Measurements from ENCODE around the gene LGALS4.

The LGALS4 gene

GRCh38 chr19:38840583-38840968 is 27.8 kb upstream of the LGALS4 start:
- TF ChIP-seq TAF1 (IDR thresholded peaks at IDR 0.05; ENCODE audit: borderline replicate concordance, insufficient read depth, low read length) (no peak), POLR2AphosphoS5 (IDR thresholded peaks at IDR 0.05; ENCODE audit: low read depth, low read length) (no peak), REST (IDR thresholded peaks at IDR 0.05; ENCODE audit: insufficient read depth in 1 of 2, low read depth in 2 of 2, low read length in 2 of 2) (no peak), FOXP2 (optimal IDR thresholded peaks at IDR 0.05; ENCODE audit: borderline replicate concordance, extremely low read depth, extremely low read length, insufficient read depth) (no peak), SIN3A (IDR thresholded peaks at IDR 0.05; ENCODE audit: borderline replicate concordance, insufficient read depth, low read length) (no peak)

- no peak; the same call in 1 of the 2 replicates for TF ChIP-seq POLR2AphosphoS5 (IDR thresholded peaks at IDR 0.05; ENCODE audit: low read depth, low read length)
- no peak for TF ChIP-seq SIN3A (IDR thresholded peaks at IDR 0.05; ENCODE audit: borderline replicate concordance, insufficient read depth, low read length)
- no peak for TF ChIP-seq REST (IDR thresholded peaks at IDR 0.05; ENCODE audit: insufficient read depth in 1 of 2, low read depth in 2 of 2, low read length in 2 of 2)
- TF ChIP-seq TAF1 (IDR thresholded peaks at IDR 0.05; ENCODE audit: borderline replicate concordance, insufficient read depth, low read length): no peak
- TF ChIP-seq FOXP2 (optimal IDR thresholded peaks at IDR 0.05; ENCODE audit: borderline replicate concordance, extremely low read depth, extremely low read length, insufficient read depth): no peak
Observed at GRCh38 chr19:38839816-38840582, 27.3 kb upstream of the LGALS4 start.

GRCh38 chr19:38838986-38839761 is 26.4 kb upstream of the LGALS4 start:
- TF ChIP-seq TAF1 (IDR thresholded peaks at IDR 0.05; ENCODE audit: borderline replicate concordance, insufficient read depth, low read length) (no peak), REST (IDR thresholded peaks at IDR 0.05; ENCODE audit: insufficient read depth in 1 of 2, low read depth in 2 of 2, low read length in 2 of 2) (no peak), POLR2AphosphoS5 (IDR thresholded peaks at IDR 0.05; ENCODE audit: low read depth, low read length) (no peak), SIN3A (IDR thresholded peaks at IDR 0.05; ENCODE audit: borderline replicate concordance, insufficient read depth, low read length) (no peak), FOXP2 (optimal IDR thresholded peaks at IDR 0.05; ENCODE audit: borderline replicate concordance, extremely low read depth, extremely low read length, insufficient read depth) (no peak)

GRCh38 chr19:38838208-38838985 is 25.7 kb upstream of the LGALS4 start:
- TF ChIP-seq REST (IDR thresholded peaks at IDR 0.05; ENCODE audit: insufficient read depth in 1 of 2, low read depth in 2 of 2, low read length in 2 of 2) (no peak), TAF1 (IDR thresholded peaks at IDR 0.05; ENCODE audit: borderline replicate concordance, insufficient read depth, low read length) (no peak), SIN3A (IDR thresholded peaks at IDR 0.05; ENCODE audit: borderline replicate concordance, insufficient read depth, low read length) (no peak), FOXP2 (optimal IDR thresholded peaks at IDR 0.05; ENCODE audit: borderline replicate concordance, extremely low read depth, extremely low read length, insufficient read depth) (no peak), POLR2AphosphoS5 (IDR thresholded peaks at IDR 0.05; ENCODE audit: low read depth, low read length) (no peak)
